Vagina (tissue), 2 donors: ENCODE results near the gene KIAA1671. TPM values are rescaled to one million over a fixed set of nuclear protein-coding genes. Genes with fewer than 3 reads are reported as not detected.

Experiments
- DNase-seq, 2 donors: peaks; one replicate each; pipeline ENCODE4 v3.0.0-alpha.2; 2017; ENCODE audit errors: extremely low spot score in 2 of 2
- H3K27ac ChIP-seq: fragments of 200-600 bp; sonication (generic); one replicate; pipeline ENCODE4 v1.5.1; 2019
- H3K27me3 ChIP-seq: fragments of 200-600 bp; sonication (generic); one replicate; pipeline ENCODE4 v1.5.1; 2019
- H3K36me3 ChIP-seq, 2 donors: fragments of 200-600 bp; sonication (generic); one replicate each; pipeline ENCODE4 v1.5.1; 2017 to 2019
- H3K4me1 ChIP-seq: fragments of 200-600 bp; sonication (generic); one replicate; pipeline ENCODE4 v1.5.1; 2019
- H3K4me3 ChIP-seq, 2 donors: fragments of 200-600 bp; sonication (generic); 1 replicate in 1 of 2; 2 replicates in 1 of 2; pipeline ENCODE4 v1.5.1; 2016 to 2019
- H3K9me3 ChIP-seq: fragments of 200-600 bp; sonication (generic); one replicate; pipeline ENCODE4 v1.5.1; 2019
- POLR2A ChIP-seq, 2 donors: fragments of 450-650 bp; IDR thresholded peaks; one replicate each; pipeline ENCODE4 v1.6.1; 2017; ENCODE audit warnings: antibody characterized with exemption in 2 of 2, mild to moderate bottlenecking in 2 of 2, moderate library complexity in 2 of 2
- POLR2AphosphoS5 ChIP-seq, 2 donors: sonication (generic); formaldehyde crosslinking; IDR thresholded peaks; one replicate each; pipeline ENCODE4 v1.9.0; 2017; ENCODE audit warnings: antibody characterized with exemption in 2 of 2, mild to moderate bottlenecking in 2 of 2, low read depth in 1 of 2; ENCODE audit not compliant: insufficient read depth in 1 of 2
- intact Hi-C: fragments of 100-400 bp; cut with DNase I; formaldehyde crosslinking; loops from one replicate; pipeline ENCODE4 v1.15.1; 2023
- total RNA-seq: library from RNA; depleted of rRNA; stranded (reverse); fragments of >200 nt; gene quantifications from one replicate; pipeline ENCODE4 v1.2.3, GENCODE V29; 2016
- TF ChIP-seq, protein P1 (sequence below), 3 experiments: fragments of 450-650 bp in 2 of 3; fragments of 200-600 bp in 1 of 3; sonication (generic) in 1 of 3; IDR thresholded peaks; one replicate each; pipeline ENCODE4 v1.5.1; 2017 to 2019; ENCODE audit warnings: antibody characterized with exemption in 3 of 3, mild to moderate bottlenecking in 2 of 3, moderate library complexity in 2 of 3

Gene KIAA1671
- total RNA-seq, 1 donor from 2014 or later = 54.0 TPM

DNA sequence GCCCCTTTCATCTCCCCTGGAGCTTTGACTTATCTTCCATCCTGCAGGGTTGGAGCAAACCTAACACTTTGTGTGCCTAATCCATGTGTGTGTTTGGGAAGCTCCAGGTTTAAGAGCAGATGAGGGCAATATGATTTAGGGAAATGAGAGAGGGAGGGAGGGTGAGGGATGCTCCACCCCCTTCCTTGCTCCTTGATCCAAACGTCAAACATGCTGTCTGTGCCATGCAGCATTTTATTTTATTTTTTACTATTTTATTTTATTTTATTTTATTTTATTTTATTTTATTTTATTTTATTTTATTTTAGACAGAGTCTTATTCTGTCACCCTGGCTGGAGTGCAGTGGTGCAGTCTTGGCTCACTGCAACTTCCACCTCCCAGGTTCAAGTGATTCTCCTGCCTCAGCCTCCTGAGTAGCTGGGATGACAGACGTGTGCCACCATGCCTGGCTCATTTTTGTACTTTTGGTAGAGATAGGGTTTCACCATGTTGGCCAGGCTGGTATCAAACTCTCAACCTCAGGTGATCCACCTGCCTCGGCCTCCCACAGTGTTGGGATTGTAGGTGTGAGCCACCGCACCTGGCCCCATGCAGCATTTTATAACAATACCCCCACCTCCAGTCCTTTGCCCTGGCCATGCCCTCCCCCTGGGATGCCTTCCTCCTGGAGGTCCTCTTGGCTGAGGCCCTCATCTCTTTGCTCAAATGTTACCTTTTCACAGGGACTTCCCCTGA lies 194.6 kb downstream of the KIAA1671 start:
- Histone ChIP-seq H3K36me3 (no peaks in the 10 kb centered on the region), H3K4me3 (no peak overlapping the region), H3K27ac (no peak overlapping the region), H3K27me3 (no peaks in the 10 kb centered on the region), H3K9me3 (no peaks in the 10 kb centered on the region), H3K4me1 (peaks cover 32% of the 10 kb centered on the region)
- no peak for DNase-seq
- intact Hi-C loops = no loop called here
- TF ChIP-seq POLR2A (IDR thresholded peaks at IDR 0.05) (no peak), POLR2AphosphoS5 (IDR thresholded peaks at IDR 0.05; ENCODE audit: insufficient read depth in 1 of 2, low read depth in 1 of 2) (no peak)
- TF ChIP-seq, protein P1, sequence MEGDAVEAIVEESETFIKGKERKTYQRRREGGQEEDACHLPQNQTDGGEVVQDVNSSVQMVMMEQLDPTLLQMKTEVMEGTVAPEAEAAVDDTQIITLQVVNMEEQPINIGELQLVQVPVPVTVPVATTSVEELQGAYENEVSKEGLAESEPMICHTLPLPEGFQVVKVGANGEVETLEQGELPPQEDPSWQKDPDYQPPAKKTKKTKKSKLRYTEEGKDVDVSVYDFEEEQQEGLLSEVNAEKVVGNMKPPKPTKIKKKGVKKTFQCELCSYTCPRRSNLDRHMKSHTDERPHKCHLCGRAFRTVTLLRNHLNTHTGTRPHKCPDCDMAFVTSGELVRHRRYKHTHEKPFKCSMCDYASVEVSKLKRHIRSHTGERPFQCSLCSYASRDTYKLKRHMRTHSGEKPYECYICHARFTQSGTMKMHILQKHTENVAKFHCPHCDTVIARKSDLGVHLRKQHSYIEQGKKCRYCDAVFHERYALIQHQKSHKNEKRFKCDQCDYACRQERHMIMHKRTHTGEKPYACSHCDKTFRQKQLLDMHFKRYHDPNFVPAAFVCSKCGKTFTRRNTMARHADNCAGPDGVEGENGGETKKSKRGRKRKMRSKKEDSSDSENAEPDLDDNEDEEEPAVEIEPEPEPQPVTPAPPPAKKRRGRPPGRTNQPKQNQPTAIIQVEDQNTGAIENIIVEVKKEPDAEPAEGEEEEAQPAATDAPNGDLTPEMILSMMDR (IDR thresholded peaks at IDR 0.05) = no peak

DNA sequence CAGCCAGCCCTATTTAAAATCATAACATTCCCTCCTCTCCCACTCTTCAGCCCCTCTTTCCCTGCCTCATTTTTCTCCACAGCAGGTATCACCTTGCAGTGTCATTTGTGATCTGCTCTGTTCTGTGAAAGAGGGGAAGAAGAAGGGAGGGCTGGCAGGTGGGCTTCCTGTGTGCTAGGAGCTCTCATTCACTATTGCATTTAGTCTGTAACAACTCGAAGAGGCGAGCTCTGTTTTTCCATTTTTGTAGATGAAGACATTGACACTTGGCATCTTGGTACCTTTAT lies 195.1 kb downstream of the KIAA1671 start:
- H3K27me3 ChIP-seq = no peaks in the 10 kb centered on the region
- no peak for DNase-seq
- no peak overlapping the region for H3K4me3 ChIP-seq
- no peaks in the 10 kb centered on the region for H3K36me3 ChIP-seq
- peaks cover 32% of the 10 kb centered on the region for H3K4me1 ChIP-seq
- no peak overlapping the region for H3K27ac ChIP-seq
- no peak for TF ChIP-seq POLR2A (IDR thresholded peaks at IDR 0.05)
- no peak for TF ChIP-seq POLR2AphosphoS5 (IDR thresholded peaks at IDR 0.05; ENCODE audit: insufficient read depth in 1 of 2, low read depth in 1 of 2)
- TF ChIP-seq, protein P1 (IDR thresholded peaks at IDR 0.05) = no peak
- intact Hi-C loops = no loop called here
- H3K9me3 ChIP-seq = no peaks in the 10 kb centered on the region

DNA sequence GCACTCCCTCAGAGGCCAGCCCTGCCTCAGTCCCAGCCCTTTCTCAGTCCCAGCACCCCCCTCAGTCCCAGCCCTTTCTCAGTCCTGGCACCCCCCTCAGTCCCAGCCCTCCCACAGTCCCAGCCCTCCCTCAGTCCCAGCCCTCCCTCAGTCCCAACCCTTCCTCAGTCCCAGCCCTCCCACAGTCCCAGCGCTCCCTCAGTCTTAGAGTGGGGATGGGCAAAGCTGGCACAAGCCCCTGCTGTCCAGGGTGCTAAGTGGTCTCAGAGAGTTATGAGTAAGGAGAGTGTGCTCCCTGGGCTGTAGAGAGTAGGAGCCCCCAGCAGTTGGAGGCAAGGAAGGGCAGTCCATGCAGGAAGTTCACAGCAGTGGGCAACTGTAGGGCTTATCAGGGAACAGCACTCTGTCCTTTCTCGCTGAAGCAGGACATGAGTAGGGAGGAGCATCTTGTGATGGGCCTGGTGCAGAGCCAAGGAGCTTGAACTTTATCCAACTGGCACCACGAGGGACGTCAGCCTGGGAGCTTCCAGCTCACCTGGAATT lies 195.7 kb downstream of the KIAA1671 start:
- Histone ChIP-seq H3K9me3 (no peaks in the 10 kb centered on the region), H3K27me3 (no peaks in the 10 kb centered on the region), H3K4me3 (no peak overlapping the region), H3K27ac (no peak overlapping the region), H3K4me1 (peaks cover 32% of the 10 kb centered on the region), H3K36me3 (no peaks in the 10 kb centered on the region)
- TF ChIP-seq, protein P1 (IDR thresholded peaks at IDR 0.05) = no peak
- TF ChIP-seq POLR2A (IDR thresholded peaks at IDR 0.05) (no peak), POLR2AphosphoS5 (IDR thresholded peaks at IDR 0.05; ENCODE audit: insufficient read depth in 1 of 2, low read depth in 1 of 2) (no peak)
- intact Hi-C loops = no loop called here
- DNase-seq = no peak

DNA sequence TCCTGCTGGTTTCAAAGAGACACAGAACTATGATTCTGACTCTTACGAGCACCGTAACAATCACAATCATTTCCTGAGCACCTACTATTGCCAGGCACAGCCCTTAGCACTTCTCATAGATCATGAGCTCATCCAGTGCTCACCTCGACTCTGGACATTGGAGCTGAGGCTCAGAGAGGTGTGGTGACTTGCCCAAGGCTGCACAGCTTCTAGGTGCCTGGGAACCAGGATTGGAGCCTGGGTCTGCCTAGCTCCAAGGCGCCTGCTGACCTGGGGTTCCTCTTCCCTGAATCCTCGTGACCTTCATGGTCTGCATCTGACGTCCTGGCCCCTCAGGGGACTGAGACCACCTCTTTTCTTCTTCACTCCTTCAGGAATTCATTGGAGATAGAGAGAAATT lies 196.5 kb downstream of the KIAA1671 start:
- H3K4me3 ChIP-seq = no peak overlapping the region
- H3K27me3 ChIP-seq = no peaks in the 10 kb centered on the region
- peaks cover 38% of the 10 kb centered on the region for H3K4me1 ChIP-seq
- no peak for DNase-seq
- H3K27ac ChIP-seq = no peak overlapping the region
- no peaks in the 10 kb centered on the region for H3K9me3 ChIP-seq
- H3K36me3 ChIP-seq = no peaks in the 10 kb centered on the region
- TF ChIP-seq POLR2AphosphoS5 (IDR thresholded peaks at IDR 0.05; ENCODE audit: insufficient read depth in 1 of 2, low read depth in 1 of 2) = no peak
- TF ChIP-seq, protein P1 (IDR thresholded peaks at IDR 0.05) = no peak
- intact Hi-C loops = no loop called here

DNA sequence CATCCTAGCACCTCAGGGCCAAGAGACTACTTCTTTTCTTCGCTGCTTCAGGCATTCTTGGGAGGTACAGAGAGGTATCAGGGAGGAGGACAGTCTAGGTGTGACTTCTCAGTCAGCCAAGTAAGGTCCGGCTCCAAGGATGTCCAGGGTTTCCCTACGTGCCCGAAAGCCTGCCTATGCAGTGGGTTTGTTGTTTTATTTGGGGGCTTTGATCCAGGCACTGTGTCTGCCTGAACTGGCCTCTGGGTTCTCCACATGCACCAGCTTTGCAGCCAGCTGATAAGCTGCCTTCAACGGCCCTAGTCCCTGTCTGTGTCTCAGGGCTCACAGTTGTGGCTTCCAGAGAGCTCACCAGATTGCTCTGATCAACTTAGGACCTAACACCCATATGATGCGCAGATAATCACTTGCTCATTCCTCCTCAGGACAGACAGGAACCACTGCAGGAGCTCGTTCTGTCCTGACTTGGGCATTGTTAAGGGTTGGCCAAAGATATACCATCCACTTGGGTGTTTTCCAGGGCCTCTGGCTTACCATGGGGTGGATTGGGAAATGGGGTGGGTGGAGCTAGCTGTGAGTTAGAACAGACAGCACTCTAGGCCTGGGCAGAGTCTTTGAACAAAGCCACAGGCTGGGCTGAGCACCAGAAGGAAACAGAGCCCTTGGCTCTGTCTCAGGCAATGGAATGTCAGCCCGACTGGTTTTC lies 201.6 kb downstream of the KIAA1671 start:
- no peak overlapping the region for H3K4me3 ChIP-seq
- no peaks in the 10 kb centered on the region for H3K36me3 ChIP-seq
- TF ChIP-seq POLR2A (IDR thresholded peaks at IDR 0.05) (no peak), POLR2AphosphoS5 (IDR thresholded peaks at IDR 0.05; ENCODE audit: insufficient read depth in 1 of 2, low read depth in 1 of 2) (peak in 1 of 2 donors; percentile 75)
- H3K4me1 ChIP-seq = peaks cover 44% of the 10 kb centered on the region
- DNase-seq = no peak
- H3K27me3 ChIP-seq = no peaks in the 10 kb centered on the region
- intact Hi-C loops = no loop called here
- H3K9me3 ChIP-seq = no peaks in the 10 kb centered on the region
- peak overlapping the region; percentile 54 for H3K27ac ChIP-seq
